Stimulated activated CD4-positive, alpha-beta T cell treated with anti-CD3 and anti-CD28 coated beads, Interleukin-15, amount 100 ng/mL, for 1 hour (primary cell): Measurements from ENCODE around the gene SPATA13.

Experiments used
- DNase-seq, 2 donors: peaks; one replicate each; pipeline ENCODE4 v3.0.0-alpha.2; 2020; ENCODE audit warnings: low read depth in 1 of 2, low spot score in 1 of 2

The SPATA13 gene

GRCh38 chr13:24221007-24221406 is 60.5 kb downstream of the SPATA13 start:
- DNase-seq = no peak

GRCh38 chr13:24222756-24223155 is 62.2 kb downstream of the SPATA13 start:
- DNase-seq = no peak

- DNase-seq = no peak
These were observed 63.1 kb downstream of the SPATA13 start for GRCh38 chr13:24223341-24224231.

GRCh38 chr13:24224232-24224680 is 63.7 kb downstream of the SPATA13 start:
- no peak for DNase-seq

GRCh38 chr13:24225062-24225461 is 64.5 kb downstream of the SPATA13 start:
- DNase-seq = no peak

GRCh38 chr13:24225930-24226329 is 65.4 kb downstream of the SPATA13 start:
- no peak for DNase-seq

- no peak for DNase-seq
These were observed 66.2 kb downstream of the SPATA13 start for GRCh38 chr13:24226762-24227161.

GRCh38 chr13:24228852-24229458 is 68.4 kb downstream of the SPATA13 start:
- DNase-seq = no peak

GRCh38 chr13:24230428-24231072 is 70.0 kb downstream of the SPATA13 start:
- no peak for DNase-seq

- DNase-seq = no peak
These were observed 70.9 kb downstream of the SPATA13 start for GRCh38 chr13:24231377-24231776.

- DNase-seq = no peak
These were observed 71.5 kb downstream of the SPATA13 start for GRCh38 chr13:24232037-24232436.

GRCh38 chr13:24232474-24232873 is 72.0 kb downstream of the SPATA13 start:
- no peak for DNase-seq

- DNase-seq = no peak
These were observed 72.9 kb downstream of the SPATA13 start for GRCh38 chr13:24233351-24233901.

- DNase-seq = no peak
These were observed 73.8 kb downstream of the SPATA13 start for GRCh38 chr13:24234200-24234915.

- DNase-seq = no peak
These were observed 76.8 kb downstream of the SPATA13 start for GRCh38 chr13:24237356-24237755.

GRCh38 chr13:24241336-24241735 is 80.8 kb downstream of the SPATA13 start:
- DNase-seq = no peak

GRCh38 chr13:24242100-24242499 is 81.6 kb downstream of the SPATA13 start:
- DNase-seq = no peak

GRCh38 chr13:24243302-24243701 is 82.8 kb downstream of the SPATA13 start:
- DNase-seq = no peak

- DNase-seq = no peak
These were observed 84.3 kb downstream of the SPATA13 start for GRCh38 chr13:24244802-24245201.

GRCh38 chr13:24247016-24247415 is 86.5 kb downstream of the SPATA13 start:
- no peak for DNase-seq

GRCh38 chr13:24249624-24250023 is 89.1 kb downstream of the SPATA13 start:
- no peak for DNase-seq
